Measurements from ENCODE around the gene LRRC27.

LRRC27 gene

DNA sequence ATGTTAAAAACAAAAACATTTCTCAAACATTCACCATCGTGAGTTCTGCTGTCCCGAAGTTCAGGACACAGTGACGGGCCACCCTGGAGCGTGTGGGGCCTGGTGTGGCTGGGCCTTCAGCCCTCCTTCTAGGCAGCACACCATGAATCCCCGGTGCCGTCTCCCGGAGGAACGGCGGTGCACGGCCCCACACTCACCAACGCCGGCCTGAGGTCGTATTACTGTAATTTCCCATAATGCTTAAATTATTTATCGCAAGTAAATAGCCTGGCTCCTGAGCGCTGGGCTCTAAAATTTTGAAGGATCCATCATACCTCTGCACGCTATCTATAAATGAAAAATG is 25.7 kb upstream of the LRRC27 start:
- peaks cover 5% of the 10 kb centered on the region for H3K27me3 ChIP-seq
- TF ChIP-seq, protein P1, sequence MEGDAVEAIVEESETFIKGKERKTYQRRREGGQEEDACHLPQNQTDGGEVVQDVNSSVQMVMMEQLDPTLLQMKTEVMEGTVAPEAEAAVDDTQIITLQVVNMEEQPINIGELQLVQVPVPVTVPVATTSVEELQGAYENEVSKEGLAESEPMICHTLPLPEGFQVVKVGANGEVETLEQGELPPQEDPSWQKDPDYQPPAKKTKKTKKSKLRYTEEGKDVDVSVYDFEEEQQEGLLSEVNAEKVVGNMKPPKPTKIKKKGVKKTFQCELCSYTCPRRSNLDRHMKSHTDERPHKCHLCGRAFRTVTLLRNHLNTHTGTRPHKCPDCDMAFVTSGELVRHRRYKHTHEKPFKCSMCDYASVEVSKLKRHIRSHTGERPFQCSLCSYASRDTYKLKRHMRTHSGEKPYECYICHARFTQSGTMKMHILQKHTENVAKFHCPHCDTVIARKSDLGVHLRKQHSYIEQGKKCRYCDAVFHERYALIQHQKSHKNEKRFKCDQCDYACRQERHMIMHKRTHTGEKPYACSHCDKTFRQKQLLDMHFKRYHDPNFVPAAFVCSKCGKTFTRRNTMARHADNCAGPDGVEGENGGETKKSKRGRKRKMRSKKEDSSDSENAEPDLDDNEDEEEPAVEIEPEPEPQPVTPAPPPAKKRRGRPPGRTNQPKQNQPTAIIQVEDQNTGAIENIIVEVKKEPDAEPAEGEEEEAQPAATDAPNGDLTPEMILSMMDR (IDR thresholded peaks at IDR 0.05; ENCODE audit: low read depth, low read length): no peak
- H3K4me3 ChIP-seq (ENCODE audit: low read depth, low read length): no peak overlapping the region
- H3K9me3 ChIP-seq: no peaks in the 10 kb centered on the region
- H3K36me3 ChIP-seq: no peaks in the 10 kb centered on the region
- no peak for DNase-seq
- no peaks in the 10 kb centered on the region for H3K4me1 ChIP-seq

GRCh38 chr10:132306864-132307751 is 24.9 kb upstream of the LRRC27 start:
- TF ChIP-seq, protein P1 (IDR thresholded peaks at IDR 0.05; ENCODE audit: low read depth, low read length): no peak
- H3K9me3 ChIP-seq: no peaks in the 10 kb centered on the region
- H3K36me3 ChIP-seq: no peaks in the 10 kb centered on the region
- H3K27me3 ChIP-seq: peaks cover 5% of the 10 kb centered on the region
- peak; percentile 44 for DNase-seq
- no peaks in the 10 kb centered on the region for H3K4me1 ChIP-seq
- peak overlapping the region; percentile 38; the same call in 1 of the 2 replicates for H3K4me3 ChIP-seq (ENCODE audit: low read depth, low read length)

- H3K4me3 ChIP-seq (ENCODE audit: low read depth, low read length): peak within 1 kb of the TSS; percentile 58
- TF ChIP-seq, protein P1 (IDR thresholded peaks at IDR 0.05; ENCODE audit: low read depth, low read length): no peak
- no peaks in the 10 kb centered on the region for H3K4me1 ChIP-seq
- H3K36me3 ChIP-seq: no peaks in the 10 kb centered on the region
- H3K27me3 ChIP-seq: peaks cover 5% of the 10 kb centered on the region
- peak; percentile 93 for DNase-seq
- H3K9me3 ChIP-seq: no peaks in the 10 kb centered on the region
These were observed 24.0 kb upstream of the LRRC27 start, which contains the start of gene STK32C for GRCh38 chr10:132307823-132308586. STK32C (minus strand) TSS chr10:132307950; CDS start chr10:132307833, 117 bp downstream.

DNA sequence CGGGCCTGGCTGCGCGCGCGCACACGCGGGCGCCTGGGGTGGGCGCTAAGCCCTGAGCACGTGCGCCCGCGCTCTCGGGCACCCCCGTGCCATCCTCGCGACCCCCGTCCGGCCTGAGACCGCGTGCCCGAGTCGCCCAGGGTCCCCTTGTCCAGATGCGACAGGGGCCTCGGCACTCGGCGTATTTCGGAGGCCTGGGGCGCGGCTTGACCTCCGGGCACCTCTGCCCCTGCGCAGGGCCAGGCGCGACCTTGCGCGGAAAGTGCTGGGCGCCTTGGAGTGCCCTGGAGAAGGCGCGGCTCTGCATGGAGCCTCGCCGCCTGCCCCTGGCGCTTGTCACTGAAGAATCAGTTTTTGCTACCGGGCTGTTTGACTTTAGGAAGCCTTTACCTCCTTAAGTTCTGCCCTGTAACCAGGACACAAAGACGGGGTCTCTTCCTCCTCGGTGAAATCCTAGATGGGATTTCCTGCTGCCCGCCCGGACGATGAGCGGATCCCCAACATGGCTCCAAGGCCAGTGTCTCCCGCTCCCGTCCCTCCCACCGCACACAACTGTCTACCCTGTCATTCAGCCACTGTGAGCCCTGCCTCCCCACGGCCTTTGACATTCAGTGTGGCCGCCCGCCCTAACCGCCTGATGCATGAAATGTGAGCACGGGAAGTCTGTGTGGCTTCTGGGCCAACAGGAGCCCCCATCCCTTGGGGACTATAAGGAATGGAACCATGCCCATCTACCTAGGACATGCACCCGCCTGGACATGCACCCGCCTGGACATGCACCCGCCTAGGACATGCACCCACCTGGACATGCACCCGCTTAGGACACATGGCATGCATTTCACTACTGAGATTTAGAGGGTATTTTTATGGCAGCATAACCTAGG is 23.2 kb upstream of the LRRC27 start:
- peak overlapping the region; percentile 58 for H3K4me3 ChIP-seq (ENCODE audit: low read depth, low read length)
- peaks cover 5% of the 10 kb centered on the region for H3K27me3 ChIP-seq
- DNase-seq: no peak
- H3K9me3 ChIP-seq: no peaks in the 10 kb centered on the region
- TF ChIP-seq, protein P1 (IDR thresholded peaks at IDR 0.05; ENCODE audit: low read depth, low read length): no peak
- no peaks in the 10 kb centered on the region for H3K4me1 ChIP-seq
- H3K36me3 ChIP-seq: no peaks in the 10 kb centered on the region

DNA sequence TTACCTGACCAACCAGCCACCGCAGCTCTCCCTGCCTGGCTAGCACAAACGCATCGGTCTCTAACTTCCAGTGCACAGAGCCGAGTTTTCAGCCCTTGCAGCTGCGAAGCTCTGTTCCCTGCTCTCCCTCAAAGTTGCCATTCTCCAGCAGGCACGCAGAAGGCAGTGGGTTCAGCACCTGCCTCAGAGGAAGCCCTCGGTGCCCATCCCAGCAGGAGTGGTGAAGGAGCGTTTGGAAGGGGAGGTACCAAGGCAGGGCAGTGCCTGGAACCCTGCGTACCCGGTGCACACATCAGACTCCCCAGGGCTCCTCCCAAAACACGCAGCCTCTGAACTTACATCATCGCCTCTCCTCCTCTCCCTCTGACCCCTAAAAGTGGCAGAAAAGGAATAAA is 22.5 kb upstream of the LRRC27 start:
- H3K4me1 ChIP-seq: no peaks in the 10 kb centered on the region
- TF ChIP-seq, protein P1 (IDR thresholded peaks at IDR 0.05; ENCODE audit: low read depth, low read length): no peak

More for the DNA sequence above, 22.5 kb upstream of the LRRC27 start:
- no peak overlapping the region for H3K4me3 ChIP-seq (ENCODE audit: low read depth, low read length)
- H3K9me3 ChIP-seq: no peaks in the 10 kb centered on the region
- H3K36me3 ChIP-seq: no peaks in the 10 kb centered on the region
- H3K27me3 ChIP-seq: peaks cover 5% of the 10 kb centered on the region
- DNase-seq: no peak

Data from BE2C (cell line).